Hindlimb muscle (tissue), 1 donor: ENCODE measurements around the gene KLHL7. TPM values are rescaled to one million over a fixed set of nuclear protein-coding genes. Genes with fewer than 3 reads are reported as not detected.
"Not testable (repeated sequence)": the region's sequence is repeated elsewhere in the genome, so short reads cannot be mapped to it uniquely, and the experiment has no call there.

Experiments
- DNase-seq: peaks from one replicate; pipeline ENCODE4 v3.0.0-alpha.2; 2013
- polyA plus RNA-seq: library from polyadenylated mRNA; unstranded; fragments of 120-200 nt; gene quantifications from one replicate; pipeline ENCODE4 v1.2.1, GENCODE V29; 2013; ENCODE audit not compliant: insufficient read length

The KLHL7 gene
- polyA plus RNA-seq, 1 donor, result 23.6 TPM

DNA sequence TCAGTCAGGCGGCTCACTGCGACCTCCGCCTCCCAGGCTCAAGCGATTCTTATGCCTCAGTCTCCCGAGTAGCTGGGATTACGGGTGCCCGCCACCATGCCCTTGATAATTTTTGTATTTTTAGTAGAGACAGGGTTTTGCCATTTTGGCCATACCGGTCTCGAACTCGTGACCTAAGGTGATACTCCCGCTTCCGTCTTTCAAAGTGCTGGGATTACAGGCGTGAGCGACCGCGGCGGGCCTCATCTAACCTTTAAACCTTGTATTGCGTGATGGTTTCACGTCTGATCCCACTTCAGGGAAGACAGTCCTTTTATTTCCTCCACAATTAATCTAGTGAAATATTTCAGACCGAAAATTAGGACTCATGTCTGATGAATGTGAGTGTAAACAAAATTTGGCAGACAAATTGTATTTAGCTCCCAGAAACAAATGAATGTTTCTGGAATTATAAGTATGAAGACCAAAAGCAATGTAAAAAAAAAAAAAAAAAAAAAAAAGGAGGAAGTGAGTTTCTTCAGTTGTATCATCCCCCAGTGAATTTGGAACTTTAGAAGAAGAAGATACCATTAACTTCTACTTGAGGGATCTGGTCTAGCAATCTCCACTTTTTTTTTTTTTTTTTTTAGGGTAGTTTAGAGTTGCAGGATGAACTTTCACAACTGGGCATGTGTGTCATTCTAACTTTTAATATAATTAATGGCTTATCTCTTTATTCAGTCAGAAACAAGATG lies 77.9 kb downstream of the KLHL7 start:
- DNase-seq, result no peak

DNA sequence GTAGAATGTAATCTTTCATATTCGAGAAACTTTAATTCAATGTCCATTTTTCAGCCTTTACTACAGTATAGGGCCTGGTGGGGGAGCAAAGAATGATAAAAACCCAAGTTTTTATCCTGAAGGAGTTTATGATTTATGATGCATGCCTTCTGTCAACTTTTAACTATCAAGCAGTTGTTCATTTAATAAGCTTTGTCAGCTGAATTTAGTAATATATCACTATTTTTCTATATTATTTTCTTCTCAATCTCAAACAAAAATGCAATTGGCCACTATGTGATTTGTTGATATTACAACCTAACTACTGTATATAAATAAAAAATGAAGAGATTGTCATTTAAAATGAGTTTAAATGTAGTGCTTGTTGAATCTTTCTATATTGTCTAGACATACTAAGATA lies 78.7 kb downstream of the KLHL7 start:
- DNase-seq, result no peak

DNA sequence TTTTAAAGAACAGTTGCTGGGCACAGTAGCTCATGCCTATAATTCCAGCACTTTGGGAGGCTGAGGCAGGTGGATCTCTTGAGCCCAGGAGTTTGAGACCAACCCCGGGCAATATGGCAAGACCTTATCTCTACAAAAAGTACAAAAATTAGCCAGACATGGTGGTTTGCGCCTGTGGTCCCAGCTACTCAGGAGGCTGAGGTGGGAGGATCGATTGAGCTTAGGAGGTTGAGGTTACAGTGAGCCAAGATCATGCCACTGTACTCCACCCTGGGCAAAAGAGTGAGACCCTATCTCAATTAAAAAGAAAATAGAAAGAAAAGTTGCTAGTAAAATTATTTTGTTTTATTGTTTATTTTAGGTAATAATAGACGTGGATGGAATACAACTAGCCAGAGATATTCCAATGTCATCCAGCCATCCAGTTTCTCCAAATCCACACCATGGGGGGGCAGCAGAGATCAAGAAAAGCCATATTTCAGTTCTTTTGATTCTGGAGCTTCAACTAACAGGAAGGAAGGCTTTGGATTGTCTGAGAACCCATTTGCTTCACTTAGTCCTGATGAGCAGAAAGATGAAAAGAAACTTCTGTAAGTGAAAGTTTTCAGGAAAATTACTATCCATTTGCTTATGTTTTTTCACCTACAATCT lies 79.2 kb downstream of the KLHL7 start:
- DNase-seq, result peak; percentile 61

DNA sequence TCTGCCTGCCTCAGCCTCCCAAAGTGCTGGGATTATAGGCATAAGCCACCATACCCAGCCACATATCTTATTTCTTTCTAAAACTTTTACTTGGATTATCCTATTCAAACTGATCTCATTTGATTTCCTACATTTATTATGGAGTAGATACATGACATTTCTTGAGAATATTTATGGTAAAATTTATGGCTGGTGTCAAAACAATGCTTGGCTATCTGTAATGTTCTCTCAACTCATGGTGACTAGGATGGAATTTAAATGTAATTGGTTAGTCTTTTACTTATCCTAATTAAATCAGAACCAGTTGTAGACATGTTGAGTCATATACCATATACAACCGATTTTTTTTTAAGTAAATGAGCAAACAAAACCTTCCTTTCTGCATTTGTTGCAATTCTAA lies 80.4 kb downstream of the KLHL7 start:
- DNase-seq, result no peak

DNA sequence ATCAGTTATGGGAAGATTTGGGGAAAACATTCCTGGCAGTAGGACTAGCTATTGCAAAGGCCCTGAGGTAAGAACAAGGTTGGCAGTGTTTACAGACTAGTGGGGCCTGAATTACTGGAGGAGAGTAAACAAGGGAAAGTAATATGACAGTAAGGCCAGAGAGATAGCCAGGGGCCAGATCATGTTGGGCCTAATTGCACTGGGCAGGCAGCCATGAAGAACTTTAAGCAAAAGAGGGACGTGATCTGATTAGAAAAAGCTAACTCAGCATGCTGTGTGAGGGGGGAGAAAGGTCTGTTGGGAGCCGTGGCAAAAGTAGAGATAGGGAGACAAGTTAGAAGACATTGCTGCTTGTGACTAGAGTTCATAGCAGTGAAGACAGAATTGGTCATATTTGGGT lies 85.4 kb downstream of the KLHL7 start:
- no peak for DNase-seq

DNA sequence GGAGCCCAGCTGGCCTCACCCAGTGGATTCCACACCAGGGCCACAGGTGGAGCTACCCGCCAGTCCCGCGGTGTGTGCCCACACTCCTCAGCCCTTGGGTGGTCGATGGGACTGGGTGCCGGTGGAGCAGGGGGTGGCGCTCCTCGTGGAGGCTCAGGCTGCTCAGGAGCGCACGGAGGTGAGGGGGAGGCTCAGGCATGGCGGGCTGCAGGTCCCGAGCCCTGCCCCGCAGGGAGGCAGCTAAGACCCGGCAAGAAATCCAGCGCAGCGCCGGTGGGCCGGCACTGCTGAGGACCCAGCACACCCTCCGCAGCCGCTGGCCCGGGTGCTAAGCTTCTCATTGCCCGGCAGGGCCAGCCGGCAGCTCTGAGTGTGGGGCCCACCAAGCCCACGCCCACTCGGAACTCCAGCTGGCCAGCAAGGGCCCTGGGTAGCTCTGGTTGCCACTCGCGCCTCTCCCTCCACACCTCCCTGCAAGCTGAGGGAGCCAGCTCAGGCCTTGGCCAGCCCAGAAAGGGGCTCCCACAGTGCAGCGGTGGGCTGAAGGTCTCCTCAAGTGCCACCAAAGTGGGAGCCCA lies 88.2 kb downstream of the KLHL7 start:
- not testable (repeated sequence) for DNase-seq

DNA sequence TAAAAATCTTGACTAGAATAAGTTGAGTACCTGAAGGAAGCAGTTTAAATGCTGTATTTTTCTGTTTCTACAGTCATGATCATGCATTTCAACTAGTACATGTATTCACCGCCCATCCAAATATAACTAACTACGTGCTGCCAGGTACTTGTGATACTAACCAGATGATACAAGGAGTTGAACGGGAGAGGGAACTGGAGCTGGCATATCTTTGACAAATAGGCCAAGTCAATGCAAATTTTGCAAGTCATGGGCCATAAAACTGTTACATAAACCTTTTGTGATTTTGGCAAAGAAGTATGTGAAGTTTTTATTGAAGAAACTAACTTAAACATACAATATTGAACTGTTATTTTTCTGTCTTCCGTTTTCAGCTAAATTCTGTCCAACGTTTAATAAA lies 90.7 kb downstream of the KLHL7 start:
- DNase-seq, result no peak

DNA sequence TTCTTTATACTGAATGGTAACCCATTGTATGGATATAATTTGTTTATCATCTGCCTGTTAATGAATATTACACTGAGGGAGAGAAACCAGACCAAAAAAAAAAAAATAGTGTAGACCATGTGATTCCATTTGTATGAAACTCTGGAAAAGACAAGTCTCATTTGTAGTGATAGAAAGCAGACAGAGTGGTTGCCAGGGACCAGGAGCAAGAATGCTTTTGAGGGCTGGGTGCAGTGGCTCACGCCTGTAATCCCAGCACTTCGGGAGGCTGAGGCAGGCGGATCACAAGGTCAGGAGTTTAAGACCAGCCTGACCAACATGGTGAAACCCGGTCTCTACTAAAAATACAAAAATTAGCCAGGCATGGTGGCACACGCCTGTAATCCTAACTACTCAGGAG lies 92.2 kb downstream of the KLHL7 start:
- not testable (repeated sequence) for DNase-seq

DNA sequence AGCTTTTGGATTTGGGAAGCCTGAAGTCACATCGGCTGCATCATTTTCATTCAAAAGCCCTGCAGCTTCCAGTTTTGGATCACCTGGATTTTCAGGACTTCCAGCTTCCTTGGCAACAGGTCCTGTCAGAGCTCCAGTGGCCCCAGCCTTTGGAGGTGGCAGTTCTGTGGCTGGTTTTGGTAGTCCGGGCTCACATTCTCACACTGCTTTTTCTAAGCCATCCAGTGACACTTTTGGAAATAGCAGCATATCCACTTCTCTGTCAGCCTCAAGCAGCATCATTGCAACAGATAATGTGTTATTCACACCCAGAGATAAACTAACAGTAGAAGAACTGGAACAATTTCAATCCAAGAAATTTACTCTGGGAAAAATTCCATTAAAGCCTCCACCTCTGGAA lies 94.7 kb downstream of the KLHL7 start:
- no peak for DNase-seq

DNA sequence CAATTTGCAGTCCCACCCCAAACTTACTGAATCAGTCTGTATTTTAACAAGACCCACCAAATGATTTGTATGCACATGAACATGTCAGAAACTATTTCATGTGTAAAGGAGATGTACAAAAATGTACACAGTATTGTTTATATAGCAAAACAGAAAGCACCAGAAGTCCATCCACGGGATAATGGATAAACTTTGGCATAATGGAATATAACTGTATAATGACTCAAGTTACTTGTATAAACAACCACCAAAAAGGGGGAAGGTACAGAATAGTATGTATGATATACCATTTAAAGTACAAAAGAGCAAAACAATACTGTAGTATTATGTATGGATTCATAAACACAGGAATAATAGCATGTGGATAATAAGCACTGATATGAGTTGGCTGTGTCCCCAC lies 98.7 kb downstream of the KLHL7 start:
- DNase-seq, result no peak

DNA sequence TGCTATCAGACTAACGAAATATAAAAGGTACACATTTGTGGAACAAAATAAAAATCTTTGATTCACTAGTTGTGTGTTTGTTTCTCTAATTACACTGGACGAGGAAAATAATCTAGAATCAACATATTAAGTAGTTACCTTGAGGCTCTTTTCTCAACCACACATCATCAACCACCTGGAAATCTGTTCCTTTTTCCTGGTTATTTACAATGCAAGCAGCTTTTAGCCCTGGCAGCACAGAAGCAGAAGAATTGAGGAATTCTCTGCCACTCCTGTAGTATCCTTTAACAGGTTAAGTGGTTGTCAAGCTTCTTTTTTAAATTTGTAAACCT lies 100.0 kb downstream of the KLHL7 start:
- no peak for DNase-seq

DNA sequence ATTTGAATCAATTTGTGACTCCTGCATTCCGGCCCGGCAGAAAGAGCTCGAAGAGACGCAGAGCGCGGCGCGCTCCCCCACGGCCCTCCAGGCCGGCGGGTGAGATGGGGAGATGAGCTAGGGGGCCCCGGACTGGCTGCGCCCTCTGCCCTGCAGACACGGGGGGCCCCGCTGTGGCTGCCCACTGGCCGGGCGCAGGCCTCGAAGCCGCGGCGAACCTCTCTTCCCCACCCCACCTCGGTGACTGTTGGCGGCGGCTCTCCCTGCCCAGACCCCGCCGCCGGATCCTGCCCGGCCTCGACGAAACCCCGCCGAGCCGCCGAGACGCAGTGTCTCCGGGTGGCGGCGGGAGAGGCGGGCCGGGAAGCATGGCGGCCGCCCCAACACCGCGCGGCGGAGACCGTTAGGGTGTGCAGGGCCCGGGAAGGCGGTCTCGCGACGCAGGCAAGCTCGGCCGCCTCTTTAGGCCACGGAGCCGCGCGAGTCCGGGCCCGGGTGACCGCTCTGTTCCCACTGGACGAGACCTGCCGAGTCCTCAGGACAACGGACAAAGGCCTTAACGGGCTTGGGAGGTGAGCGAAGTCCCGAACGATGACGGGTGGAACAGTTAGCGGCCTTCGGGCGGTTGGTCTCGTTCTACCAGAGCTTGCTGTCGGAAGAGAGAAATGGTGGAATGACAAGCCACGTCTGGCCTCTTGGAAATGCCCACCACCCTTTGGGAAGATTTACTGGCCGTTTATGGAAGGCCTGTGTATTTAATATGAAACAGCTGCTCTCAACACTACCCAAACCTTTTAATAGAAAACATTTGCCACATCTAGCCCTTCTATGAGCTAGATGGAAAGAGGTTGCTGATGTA lies 100.6 kb downstream of the KLHL7 start:
- DNase-seq, result peak; percentile 48

DNA sequence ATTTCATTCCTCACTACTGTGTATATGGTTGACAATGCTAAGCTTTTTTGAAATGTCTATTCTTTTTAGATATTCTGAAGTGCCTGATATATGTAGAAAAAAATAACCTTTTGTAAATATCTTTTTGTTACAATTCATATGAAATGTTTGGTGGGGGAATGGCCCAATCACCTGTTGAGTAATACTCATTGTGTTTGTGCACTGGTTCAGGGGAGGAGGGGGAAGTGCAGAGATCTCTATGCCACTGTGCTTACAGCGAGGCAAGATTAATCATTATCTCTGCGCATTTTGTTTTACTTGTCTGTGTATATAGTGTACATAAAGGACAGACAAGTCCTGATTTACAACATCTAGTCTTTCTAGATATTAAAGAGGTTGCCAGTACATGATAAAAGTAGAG lies 101.4 kb downstream of the KLHL7 start:
- no peak for DNase-seq

DNA sequence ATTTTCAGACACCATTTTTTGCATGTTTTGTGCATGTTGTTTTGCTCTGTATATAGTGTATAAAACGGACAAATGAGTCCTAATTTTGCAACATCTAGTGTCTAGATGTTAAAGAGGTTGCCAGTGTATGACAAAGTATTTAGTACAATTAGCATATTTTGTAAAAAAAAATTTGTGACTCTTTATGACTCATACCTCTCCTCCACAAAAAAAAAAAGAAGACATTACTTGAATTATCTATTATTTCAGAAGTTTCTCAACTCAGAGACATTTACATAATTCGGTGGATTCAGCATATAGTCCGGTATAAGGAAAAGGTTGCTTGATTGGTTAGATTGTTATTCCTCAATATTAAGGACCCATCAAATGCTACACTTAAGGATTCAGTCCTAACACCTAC lies 102.3 kb downstream of the KLHL7 start:
- no peak for DNase-seq

DNA sequence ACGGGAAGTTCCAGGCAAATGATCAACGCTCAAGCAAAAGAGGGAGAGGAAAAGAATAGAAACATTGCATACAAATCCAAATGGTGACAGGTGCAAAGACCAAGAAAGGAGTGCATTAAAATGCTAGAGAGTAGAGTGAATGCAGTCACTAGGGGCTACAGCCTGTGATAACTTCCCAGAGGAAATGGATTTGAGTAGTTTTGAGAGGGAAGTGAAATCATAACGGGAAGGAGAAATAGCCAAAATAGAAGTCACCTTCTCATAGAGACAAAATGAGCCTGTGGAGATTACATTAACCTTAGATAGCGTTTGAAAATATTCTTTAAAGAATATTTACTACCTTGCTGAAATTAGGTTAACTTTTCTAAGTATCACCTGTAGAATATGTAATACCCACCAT lies 102.7 kb downstream of the KLHL7 start:
- DNase-seq, result no peak

DNA sequence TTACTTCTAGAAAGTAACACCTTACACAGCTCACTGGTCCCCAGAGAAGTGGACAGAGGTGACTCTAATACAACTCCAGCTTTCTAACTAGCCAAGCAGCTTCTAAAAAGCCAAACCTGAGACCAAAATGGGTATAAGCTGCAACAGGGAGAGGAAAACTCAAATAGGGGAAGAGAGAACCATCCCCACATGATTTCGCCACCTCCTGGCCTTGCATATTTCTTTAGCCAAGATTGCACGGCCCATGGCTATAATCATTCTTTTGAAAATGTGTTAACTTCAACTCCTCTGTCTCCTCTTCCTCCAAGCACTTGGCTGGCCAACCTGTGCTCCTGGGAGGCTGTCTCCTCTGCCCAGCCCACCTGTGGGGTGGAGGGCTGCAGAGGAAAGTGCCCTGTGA lies 104.9 kb downstream of the KLHL7 start:
- no peak for DNase-seq

DNA sequence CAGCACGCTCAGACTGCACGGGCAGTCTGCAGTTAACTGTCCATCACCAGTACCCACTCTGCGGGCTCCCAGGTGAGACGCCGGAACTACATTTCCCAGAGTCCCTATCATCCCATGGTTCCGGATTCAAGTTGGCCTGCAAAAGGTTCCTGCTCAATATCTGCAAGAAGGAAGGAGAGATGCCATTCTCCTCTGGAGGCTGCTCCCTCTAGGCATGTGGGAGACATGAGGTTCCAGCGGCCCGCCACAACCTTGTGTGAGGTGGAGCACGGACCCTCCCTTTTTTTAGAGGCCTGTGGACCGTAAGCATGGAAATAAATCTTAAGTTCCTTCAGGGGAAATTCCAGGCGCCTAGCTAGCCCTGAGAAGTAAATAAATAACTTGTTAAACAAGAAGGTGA lies 106.0 kb downstream of the KLHL7 start:
- DNase-seq, result no peak

DNA sequence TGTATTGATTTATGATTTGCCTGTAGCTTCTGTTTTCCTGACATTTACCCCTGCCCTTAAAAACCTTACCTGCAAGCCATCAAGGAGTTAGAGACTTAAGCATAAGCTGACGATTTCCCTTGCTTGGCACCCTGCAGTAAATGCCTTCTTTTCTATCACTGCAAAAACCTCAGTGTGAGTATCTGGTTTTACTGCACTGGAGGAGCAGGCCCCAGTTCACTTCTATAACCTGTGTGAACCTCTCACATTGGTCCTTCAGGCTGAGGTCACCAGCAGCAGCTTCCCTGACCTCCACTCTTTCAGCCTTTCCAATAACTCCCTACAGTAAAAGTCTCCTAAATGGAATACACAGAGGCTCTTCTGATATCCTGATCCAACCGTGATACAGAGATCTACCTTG lies 106.8 kb downstream of the KLHL7 start:
- DNase-seq, result no peak

DNA sequence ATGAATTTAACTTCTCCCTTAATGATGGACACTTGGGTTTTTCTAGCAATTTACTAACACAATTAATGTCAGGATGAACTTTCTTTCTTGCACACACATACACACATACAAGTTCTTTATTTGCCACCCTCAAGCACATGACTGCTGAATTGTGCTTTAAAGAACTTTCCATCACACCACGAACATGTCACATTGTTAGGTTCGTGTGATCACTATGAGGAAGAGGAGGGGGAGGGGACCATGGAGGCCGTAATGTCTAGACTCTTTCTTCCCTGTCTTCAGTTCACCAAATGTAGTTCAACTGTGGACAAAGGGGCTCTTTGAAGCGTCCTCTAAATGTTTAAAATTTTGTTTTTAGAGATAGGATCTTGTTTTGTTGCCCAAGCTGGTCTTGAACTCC lies 107.3 kb downstream of the KLHL7 start:
- no peak for DNase-seq

DNA sequence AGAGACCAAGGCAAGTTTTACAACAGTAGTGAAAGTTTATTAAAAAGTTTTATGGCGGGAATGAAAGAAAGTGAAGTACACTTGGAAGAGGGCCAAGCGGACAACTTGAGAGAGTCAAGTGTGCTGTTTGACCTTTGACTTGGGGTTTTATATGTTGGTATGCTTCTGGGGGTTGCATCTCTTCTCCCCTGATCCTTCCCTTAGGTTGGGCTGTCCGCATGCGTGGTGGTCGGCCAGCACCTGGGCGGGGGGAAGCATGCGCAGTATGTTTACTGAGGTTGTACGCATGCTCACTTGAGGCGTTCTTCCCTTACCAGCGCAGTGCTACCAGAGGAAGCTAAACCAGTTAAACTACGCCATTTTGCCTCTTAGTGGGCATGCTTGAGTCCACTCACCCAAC lies 108.2 kb downstream of the KLHL7 start:
- DNase-seq, result no peak

DNA sequence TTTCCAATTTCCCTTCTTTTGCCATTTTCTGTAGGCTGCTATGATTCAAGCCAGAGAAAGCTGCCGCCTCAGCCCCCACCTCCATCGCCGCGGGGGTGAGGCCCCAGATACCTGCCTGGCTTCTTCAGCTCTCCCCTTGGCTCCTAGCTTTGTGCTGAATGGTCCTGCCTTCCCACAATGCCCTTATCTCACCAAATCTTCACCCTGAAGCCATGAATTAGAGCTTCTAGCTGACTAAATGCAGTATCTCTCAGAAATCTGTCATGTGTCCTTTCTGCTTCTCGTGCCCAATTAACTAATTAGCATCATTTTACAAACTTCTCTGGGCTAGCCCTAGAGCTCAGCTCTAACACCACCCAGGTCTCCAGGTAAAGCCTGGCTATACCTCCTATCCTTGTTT lies 108.8 kb downstream of the KLHL7 start:
- DNase-seq, result no peak

DNA sequence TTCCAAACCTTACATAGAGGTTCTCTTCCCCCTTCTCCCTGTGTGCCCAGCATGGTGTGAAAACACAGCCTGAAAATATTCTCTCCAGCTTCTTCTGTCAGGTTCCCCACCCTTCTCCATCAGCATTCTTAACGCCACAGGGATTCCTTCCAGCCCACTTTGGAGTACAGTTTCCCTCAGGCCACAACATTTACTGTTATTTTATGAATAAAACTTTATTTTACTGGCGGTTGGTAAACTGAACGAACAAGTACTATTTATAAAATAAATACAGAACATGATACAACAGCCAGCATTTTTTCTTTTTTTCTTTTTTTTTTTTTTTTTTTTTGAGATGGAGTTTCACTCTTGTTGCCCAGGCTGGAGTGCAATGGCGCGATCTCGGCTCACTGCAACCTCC lies 109.4 kb downstream of the KLHL7 start:
- no peak for DNase-seq

DNA sequence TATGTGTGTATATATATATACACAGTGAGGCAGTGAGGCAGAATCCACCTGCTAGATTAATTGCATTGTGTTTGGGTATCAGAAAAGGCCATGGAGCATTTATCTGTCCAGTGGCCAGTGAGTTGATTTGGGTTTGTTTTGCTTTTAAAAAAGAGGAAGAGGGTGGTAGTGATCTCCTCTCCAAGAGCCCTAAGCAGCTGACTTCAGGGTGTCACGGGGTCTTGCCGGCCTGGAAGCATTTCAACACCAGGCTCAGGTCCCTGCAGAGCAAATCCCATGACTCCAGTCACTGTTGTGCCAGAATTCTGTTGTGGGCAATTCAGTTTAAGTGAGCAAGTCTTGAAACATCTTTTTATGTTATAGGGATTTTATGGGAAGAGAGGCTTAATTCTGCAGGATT lies 110.4 kb downstream of the KLHL7 start:
- DNase-seq, result peak; percentile 40

DNA sequence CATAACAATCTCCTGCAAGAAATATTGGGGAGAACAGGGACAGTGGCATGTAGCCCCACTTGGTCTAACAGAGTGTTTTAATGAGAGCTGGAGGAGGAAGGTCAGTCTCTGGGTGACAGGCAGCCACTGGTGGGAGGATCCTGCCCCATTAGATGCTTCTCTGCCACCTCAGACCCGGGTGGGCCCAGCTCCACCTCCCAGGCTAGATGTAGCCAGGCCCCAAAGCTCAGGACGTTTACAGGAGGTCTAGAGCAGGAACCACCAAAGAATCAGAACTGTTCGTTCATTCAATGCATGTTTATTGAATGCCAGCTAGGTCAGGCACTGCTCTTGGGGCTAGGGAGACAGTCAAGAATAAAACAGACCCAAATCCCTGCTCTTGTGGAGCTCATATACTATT lies 112.6 kb downstream of the KLHL7 start:
- no peak for DNase-seq
